ENCODE measurements around the gene CDC25B.

CDC25B gene

DNA sequence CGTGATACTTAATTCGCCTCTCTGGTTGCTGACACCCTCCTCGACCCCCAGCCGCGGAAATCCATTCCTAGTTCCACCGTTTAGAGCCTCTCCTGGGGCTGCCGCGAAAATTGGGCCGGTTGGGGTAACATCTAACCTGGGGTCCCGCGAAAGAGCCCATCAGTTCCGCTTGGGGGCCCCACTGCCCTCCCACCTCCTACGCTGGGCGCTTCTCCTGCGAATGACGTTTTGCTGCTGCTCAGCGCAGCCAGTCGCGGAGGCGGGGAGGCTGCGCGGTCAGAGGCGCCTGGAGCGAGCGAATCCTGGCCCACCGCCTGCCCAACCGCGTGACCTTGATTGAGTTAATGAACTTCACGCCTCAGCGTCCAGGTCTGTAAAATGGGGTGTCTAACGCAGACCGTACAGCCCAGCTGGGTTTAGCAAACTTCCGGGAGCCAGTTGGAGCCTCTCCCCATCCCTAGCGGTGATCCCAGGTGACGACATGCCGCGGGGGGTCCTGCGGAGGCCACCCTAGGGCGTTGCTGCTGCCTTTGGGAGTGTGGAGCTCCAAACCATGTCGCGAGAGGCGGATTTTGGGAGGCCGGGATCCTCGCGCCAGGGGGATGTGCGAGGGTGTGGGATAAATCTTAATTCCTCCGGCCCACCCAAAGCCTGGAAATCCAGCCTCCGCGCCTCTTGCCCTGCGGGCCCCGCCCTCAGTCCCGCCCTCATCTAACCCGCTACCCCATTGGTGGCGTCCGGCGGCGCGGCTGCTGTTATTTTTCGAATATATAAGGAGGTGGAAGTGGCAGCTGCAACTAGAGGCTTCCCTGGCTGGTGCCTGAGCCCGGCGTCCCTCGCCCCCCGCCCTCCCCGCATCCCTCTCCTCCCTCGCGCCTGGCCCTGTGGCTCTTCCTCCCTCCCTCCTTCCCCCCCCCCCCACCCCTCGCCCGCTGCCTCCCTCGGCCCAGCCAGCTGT lies at the start of gene CDC25B:
Gene CDC25B, plus strand, starts transcription at position 800 of the 958 bp plus-strand sequence. CDS start 222 bp downstream, outside the sequence.
- no peaks in the 10 kb centered on the region for H3K9me3 ChIP-seq (ENCODE audit: control insufficient read depth, insufficient read depth, low read depth, low read length)
- peak within 1 kb of the TSS; percentile 83 for H3K4me3 ChIP-seq (ENCODE audit: low read depth, low read length)
- peaks cover 12% of the 10 kb centered on the region for H3K4me1 ChIP-seq (ENCODE audit: control insufficient read depth, insufficient read depth, low read length)
- CTCF ChIA-PET = interaction anchor here (0.6 to 1.4 kb wide), 11 partner anchors 8 to 373 kb away, joined by 3 to 6 read pairs (median 3); no protein-coding TSS in a partner anchor
- peaks cover 5 to 35% of the 10 kb centered on the region in 2 experiments; a peak in 2 of 3 replicates for H3K36me3 ChIP-seq (ENCODE audit: control insufficient read depth in 2 of 2, insufficient read depth in 1 of 2, low read length in 2 of 2)
- POLR2A ChIA-PET = interaction anchor here (0.6 to 2.8 kb wide), 22 partner anchors 9 to 404 kb away, joined by 3 to 40 read pairs (median 4); partner anchors contain the start of genes ADISSP, AP5S1, CENPB and SPEF1
- H3K27ac ChIP-seq (ENCODE audit: extremely low read depth, low read depth, low read length) = peak within 1 kb of the TSS; percentile 92
- TF ChIP-seq ZNF571 (tag by site-specific recombination; IDR thresholded peaks at IDR 0.05) (no peak), ZNF416 (tag by site-specific recombination; IDR thresholded peaks at IDR 0.05) (no peak), EGR2 (tag by site-specific recombination; IDR thresholded peaks at IDR 0.05; ENCODE audit: low read depth) (peak; percentile 77), SP3 (tag by site-specific recombination; IDR thresholded peaks at IDR 0.05) (peak; percentile 79), ZNF555 (tag by site-specific recombination; conservative IDR thresholded peaks at IDR 0.05) (no peak), ZNF433 (tag by site-specific recombination; IDR thresholded peaks at IDR 0.05; ENCODE audit: low read depth) (no peak), ZNF121 (tag by site-specific recombination; IDR thresholded peaks at IDR 0.05) (peak; percentile 63; the same call in 1 of the 2 replicates), ZNF660 (tag by site-specific recombination; IDR thresholded peaks at IDR 0.05) (no peak), ZFP3 (tag by site-specific recombination; IDR thresholded peaks at IDR 0.05; ENCODE audit: low read depth) (no peak), ZNF501 (tag by site-specific recombination; IDR thresholded peaks at IDR 0.05) (no peak), GLI2 (tag by site-specific recombination; IDR thresholded peaks at IDR 0.05; ENCODE audit: borderline replicate concordance, low read depth) (no peak), ZNF146 (tag by site-specific recombination; IDR thresholded peaks at IDR 0.05) (0 out of 2 replicates have a peak, but pooled peaks have one; percentile 9), TCF7L2 (IDR thresholded peaks at IDR 0.05; ENCODE audit: borderline replicate concordance, low read depth, low read length) (no peak), ZNF404 (tag by site-specific recombination; IDR thresholded peaks at IDR 0.05) (no peak), ZSCAN16 (tag by site-specific recombination; IDR thresholded peaks at IDR 0.05) (no peak)
- TF ChIP-seq, protein P1, sequence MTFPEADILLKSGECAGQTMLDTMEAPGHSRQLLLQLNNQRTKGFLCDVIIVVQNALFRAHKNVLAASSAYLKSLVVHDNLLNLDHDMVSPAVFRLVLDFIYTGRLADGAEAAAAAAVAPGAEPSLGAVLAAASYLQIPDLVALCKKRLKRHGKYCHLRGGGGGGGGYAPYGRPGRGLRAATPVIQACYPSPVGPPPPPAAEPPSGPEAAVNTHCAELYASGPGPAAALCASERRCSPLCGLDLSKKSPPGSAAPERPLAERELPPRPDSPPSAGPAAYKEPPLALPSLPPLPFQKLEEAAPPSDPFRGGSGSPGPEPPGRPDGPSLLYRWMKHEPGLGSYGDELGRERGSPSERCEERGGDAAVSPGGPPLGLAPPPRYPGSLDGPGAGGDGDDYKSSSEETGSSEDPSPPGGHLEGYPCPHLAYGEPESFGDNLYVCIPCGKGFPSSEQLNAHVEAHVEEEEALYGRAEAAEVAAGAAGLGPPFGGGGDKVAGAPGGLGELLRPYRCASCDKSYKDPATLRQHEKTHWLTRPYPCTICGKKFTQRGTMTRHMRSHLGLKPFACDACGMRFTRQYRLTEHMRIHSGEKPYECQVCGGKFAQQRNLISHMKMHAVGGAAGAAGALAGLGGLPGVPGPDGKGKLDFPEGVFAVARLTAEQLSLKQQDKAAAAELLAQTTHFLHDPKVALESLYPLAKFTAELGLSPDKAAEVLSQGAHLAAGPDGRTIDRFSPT (tag by site-specific recombination; IDR thresholded peaks at IDR 0.05) = no peak
- TF ChIP-seq, protein P2, sequence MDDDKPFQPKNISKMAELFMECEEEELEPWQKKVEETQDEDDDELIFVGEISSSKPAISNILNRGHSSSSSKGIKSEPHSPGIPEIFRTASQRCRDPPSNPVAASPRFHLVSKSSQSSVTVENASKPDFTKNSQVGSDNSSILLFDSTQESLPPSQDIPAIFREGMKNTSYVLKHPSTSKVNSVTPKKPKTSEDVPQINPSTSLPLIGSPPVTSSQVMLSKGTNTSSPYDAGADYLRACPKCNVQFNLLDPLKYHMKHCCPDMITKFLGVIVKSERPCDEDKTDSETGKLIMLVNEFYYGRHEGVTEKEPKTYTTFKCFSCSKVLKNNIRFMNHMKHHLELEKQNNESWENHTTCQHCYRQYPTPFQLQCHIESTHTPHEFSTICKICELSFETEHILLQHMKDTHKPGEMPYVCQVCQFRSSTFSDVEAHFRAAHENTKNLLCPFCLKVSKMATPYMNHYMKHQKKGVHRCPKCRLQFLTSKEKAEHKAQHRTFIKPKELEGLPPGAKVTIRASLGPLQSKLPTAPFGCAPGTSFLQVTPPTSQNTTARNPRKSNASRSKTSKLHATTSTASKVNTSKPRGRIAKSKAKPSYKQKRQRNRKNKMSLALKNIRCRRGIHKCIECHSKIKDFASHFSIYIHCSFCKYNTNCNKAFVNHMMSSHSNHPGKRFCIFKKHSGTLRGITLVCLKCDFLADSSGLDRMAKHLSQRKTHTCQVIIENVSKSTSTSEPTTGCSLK (tag by site-specific recombination; IDR thresholded peaks at IDR 0.05) = no peak
- TF ChIP-seq, protein P3, sequence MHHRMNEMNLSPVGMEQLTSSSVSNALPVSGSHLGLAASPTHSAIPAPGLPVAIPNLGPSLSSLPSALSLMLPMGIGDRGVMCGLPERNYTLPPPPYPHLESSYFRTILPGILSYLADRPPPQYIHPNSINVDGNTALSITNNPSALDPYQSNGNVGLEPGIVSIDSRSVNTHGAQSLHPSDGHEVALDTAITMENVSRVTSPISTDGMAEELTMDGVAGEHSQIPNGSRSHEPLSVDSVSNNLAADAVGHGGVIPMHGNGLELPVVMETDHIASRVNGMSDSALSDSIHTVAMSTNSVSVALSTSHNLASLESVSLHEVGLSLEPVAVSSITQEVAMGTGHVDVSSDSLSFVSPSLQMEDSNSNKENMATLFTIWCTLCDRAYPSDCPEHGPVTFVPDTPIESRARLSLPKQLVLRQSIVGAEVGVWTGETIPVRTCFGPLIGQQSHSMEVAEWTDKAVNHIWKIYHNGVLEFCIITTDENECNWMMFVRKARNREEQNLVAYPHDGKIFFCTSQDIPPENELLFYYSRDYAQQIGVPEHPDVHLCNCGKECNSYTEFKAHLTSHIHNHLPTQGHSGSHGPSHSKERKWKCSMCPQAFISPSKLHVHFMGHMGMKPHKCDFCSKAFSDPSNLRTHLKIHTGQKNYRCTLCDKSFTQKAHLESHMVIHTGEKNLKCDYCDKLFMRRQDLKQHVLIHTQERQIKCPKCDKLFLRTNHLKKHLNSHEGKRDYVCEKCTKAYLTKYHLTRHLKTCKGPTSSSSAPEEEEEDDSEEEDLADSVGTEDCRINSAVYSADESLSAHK (tag by site-specific recombination; IDR thresholded peaks at IDR 0.05) = 0 out of 2 replicates have a peak, but pooled peaks have one; percentile 40
- TF ChIP-seq, protein P4, sequence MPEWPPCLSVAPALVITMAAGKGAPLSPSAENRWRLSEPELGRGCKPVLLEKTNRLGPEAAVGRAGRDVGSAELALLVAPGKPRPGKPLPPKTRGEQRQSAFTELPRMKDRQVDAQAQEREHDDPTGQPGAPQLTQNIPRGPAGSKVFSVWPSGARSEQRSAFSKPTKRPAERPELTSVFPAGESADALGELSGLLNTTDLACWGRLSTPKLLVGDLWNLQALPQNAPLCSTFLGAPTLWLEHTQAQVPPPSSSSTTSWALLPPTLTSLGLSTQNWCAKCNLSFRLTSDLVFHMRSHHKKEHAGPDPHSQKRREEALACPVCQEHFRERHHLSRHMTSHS (tag by site-specific recombination; IDR thresholded peaks at IDR 0.05) = no peak
- TF ChIP-seq, protein P5, sequence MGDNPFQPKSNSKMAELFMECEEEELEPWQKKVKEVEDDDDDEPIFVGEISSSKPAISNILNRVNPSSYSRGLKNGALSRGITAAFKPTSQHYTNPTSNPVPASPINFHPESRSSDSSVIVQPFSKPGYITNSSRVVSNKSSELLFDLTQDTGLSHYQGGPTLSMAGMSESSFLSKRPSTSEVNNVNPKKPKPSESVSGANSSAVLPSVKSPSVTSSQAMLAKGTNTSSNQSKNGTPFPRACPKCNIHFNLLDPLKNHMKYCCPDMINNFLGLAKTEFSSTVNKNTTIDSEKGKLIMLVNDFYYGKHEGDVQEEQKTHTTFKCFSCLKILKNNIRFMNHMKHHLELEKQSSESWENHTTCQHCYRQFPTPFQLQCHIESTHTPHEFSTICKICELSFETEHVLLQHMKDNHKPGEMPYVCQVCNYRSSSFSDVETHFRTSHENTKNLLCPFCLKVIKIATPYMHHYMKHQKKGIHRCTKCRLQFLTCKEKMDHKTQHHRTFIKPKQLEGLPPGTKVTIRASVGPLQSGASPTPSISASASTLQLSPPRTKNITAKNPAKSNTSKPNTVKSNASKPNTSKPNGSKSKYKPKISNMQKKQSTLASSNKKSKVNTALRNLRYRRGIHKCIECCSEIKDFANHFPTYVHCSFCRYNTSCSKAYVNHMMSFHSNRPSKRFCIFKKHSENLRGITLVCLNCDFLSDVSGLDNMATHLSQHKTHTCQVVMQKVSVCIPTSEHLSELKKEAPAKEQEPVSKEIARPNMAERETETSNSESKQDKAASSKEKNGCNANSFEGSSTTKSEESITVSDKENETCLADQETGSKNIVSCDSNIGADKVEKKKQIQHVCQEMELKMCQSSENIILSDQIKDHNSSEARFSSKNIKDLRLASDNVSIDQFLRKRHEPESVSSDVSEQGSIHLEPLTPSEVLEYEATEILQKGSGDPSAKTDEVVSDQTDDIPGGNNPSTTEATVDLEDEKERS (tag by site-specific recombination; IDR thresholded peaks at IDR 0.05) = 0 out of 2 replicates have a peak, but pooled peaks have one; percentile 69
- TF ChIP-seq, protein P6, sequence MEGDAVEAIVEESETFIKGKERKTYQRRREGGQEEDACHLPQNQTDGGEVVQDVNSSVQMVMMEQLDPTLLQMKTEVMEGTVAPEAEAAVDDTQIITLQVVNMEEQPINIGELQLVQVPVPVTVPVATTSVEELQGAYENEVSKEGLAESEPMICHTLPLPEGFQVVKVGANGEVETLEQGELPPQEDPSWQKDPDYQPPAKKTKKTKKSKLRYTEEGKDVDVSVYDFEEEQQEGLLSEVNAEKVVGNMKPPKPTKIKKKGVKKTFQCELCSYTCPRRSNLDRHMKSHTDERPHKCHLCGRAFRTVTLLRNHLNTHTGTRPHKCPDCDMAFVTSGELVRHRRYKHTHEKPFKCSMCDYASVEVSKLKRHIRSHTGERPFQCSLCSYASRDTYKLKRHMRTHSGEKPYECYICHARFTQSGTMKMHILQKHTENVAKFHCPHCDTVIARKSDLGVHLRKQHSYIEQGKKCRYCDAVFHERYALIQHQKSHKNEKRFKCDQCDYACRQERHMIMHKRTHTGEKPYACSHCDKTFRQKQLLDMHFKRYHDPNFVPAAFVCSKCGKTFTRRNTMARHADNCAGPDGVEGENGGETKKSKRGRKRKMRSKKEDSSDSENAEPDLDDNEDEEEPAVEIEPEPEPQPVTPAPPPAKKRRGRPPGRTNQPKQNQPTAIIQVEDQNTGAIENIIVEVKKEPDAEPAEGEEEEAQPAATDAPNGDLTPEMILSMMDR (tag by site-specific recombination; IDR thresholded peaks at IDR 0.05) = peak; percentile 59

Data from HEK293 (cell line).